Upper lobe of left lung (tissue), 6 donors: ENCODE measurements around the gene MGLL. TPM values are rescaled to one million over a fixed set of nuclear protein-coding genes. Genes with fewer than 3 reads are reported as not detected.
A peak's percentile ranks its signal among the peaks of the same experiment; 100 is the strongest.

Experiments
- ATAC-seq, 2 donors: fragments of 200-7000 bp; cut with Tn5 transposase; one replicate each; pipeline ENCODE4 v1.9.1; 2022; ENCODE audit warnings: mild to moderate bottlenecking in 2 of 2, moderate library complexity in 2 of 2; ENCODE audit not compliant: low FRiP score in 2 of 2
- DNase-seq, 2 donors: peaks; one replicate each; pipeline ENCODE4 v3.0.0-alpha.2; 2019 to 2020
- H3K27ac ChIP-seq, 4 donors: fragments of 200-600 bp; sonication (generic); one replicate each; pipeline ENCODE4 v1.5.1; 2016 to 2019
- H3K27me3 ChIP-seq, 4 donors: fragments of 200-600 bp; sonication (generic); one replicate each; pipeline ENCODE4 v1.5.1; 2017 to 2019
- H3K36me3 ChIP-seq, 4 donors: fragments of 200-600 bp; sonication (generic); one replicate each; pipeline ENCODE4 v1.5.1; 2016 to 2019
- H3K4me1 ChIP-seq, 4 donors: fragments of 200-600 bp; sonication (generic); one replicate each; pipeline ENCODE4 v1.5.1; 2018 to 2019
- H3K4me3 ChIP-seq, 4 donors: fragments of 200-600 bp; sonication (generic); one replicate each; pipeline ENCODE4 v1.5.1; 2017 to 2019; ENCODE audit warnings: mild to moderate bottlenecking in 2 of 4, moderate library complexity in 1 of 4
- H3K9me3 ChIP-seq, 4 donors: fragments of 200-600 bp; sonication (generic); one replicate each; pipeline ENCODE4 v1.5.1; 2018 to 2019
- CTCF ChIP-seq, 6 experiments: fragments of 450-650 bp in 4 of 6; fragments of 200-600 bp in 2 of 6; sonication (generic) in 2 of 6; IDR thresholded peaks; one replicate each; pipeline ENCODE4 v1.5.1; 2016 to 2019; ENCODE audit warnings: antibody characterized with exemption in 6 of 6
- EP300 ChIP-seq, 4 donors: sonication (generic); formaldehyde crosslinking; IDR thresholded peaks; one replicate each; pipeline ENCODE4 v1.5.1; 2017; ENCODE audit warnings: antibody characterized with exemption in 4 of 4, control low read depth in 2 of 4
- POLR2A ChIP-seq, 4 donors: fragments of 450-650 bp; IDR thresholded peaks; one replicate each; pipeline ENCODE4 v1.5.1; 2016 to 2017; ENCODE audit warnings: antibody characterized with exemption in 4 of 4, mild to moderate bottlenecking in 2 of 4
- POLR2AphosphoS5 ChIP-seq, 2 donors: sonication (generic); formaldehyde crosslinking; IDR thresholded peaks; one replicate each; pipeline ENCODE4 v1.5.1; 2017; ENCODE audit warnings: antibody characterized with exemption in 2 of 2
- WGBS, 2 donors: methylation state at CpG; one replicate each; pipeline ENCODE4 v1.1.5; 2017 to 2018; 5-methylcytosine and 5-hydroxymethylcytosine counted together
- total RNA-seq, 6 donors: library from RNA; depleted of rRNA in 4 of 6; stranded (reverse); fragments of >200 nt in 4 of 6; gene quantifications; one replicate each; pipeline versions ENCODE4 v1.1.0 to v1.2.1, GENCODE V29; 2016 to 2021
- donor health status: DM: no; HTN: no; CAD: no; lungs with moderate emphysema.
- donor health status: DM: no; HTN: yes; CAD: no; lungs with severe emphysema.

The MGLL gene
- total RNA-seq, 6 donors from 2014 or later: 128 to 253 (median 190) TPM

- 89 to 91% methylated on average over 2 of the region's 2 CpGs for WGBS, 2 donors
- H3K4me3 ChIP-seq: no peak overlapping the region
- no peak for TF ChIP-seq POLR2A (IDR thresholded peaks at IDR 0.05)
- TF ChIP-seq CTCF (IDR thresholded peaks at IDR 0.05): no peak
- TF ChIP-seq EP300 (IDR thresholded peaks at IDR 0.05): no peak
- no peak for TF ChIP-seq POLR2AphosphoS5 (IDR thresholded peaks at IDR 0.05)
- DNase-seq (no peak), ATAC-seq (no peak)
- H3K27ac ChIP-seq: no peak overlapping the region
- H3K27me3 ChIP-seq: no peaks in the 10 kb centered on the region
- H3K4me1 ChIP-seq: no peaks in the 10 kb centered on the region
- no peaks in the 10 kb centered on the region for H3K36me3 ChIP-seq
- peaks cover 0 to 2% (median 0%) of the 10 kb centered on the region in 4 donors for H3K9me3 ChIP-seq
Measured at GRCh38 chr3:127833281-127834032, 11.1 kb upstream of the MGLL start.

DNA sequence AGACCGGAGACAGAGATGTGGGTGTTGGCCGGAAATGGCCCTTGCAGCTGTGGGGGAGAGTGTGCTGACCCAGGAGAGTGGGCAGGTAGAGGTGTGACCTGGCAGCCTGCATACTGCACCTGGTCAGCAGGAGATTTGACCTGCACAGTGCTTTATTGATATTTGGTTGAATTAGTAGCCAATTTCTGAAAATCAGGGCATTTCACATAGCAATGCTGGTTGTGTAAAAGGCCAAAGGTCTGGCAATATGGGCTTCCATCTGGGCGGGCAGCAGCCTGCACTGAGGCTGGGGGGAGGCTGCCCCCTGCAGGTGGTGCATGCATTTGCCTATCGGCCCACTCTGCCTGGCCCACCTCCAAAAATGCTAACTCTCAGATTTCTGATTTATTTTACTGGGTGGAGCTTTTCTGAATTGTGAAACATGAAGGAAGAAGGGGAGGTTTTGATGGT, 9.4 kb upstream of the MGLL start:
- peak; percentile 64 to 87 for DNase-seq
- Histone ChIP-seq H3K4me1 (no peaks in the 10 kb centered on the region), H3K27me3 (no peaks in the 10 kb centered on the region), H3K4me3 (no peak overlapping the region), H3K27ac (no peak overlapping the region), H3K9me3 (peaks cover 0 to 8% (median 4%) of the 10 kb centered on the region in 4 donors), H3K36me3 (no peaks in the 10 kb centered on the region)
- TF ChIP-seq CTCF (IDR thresholded peaks at IDR 0.05) (peak; percentile 51 to 80 (median 70)), POLR2A (IDR thresholded peaks at IDR 0.05) (no peak), POLR2AphosphoS5 (IDR thresholded peaks at IDR 0.05) (no peak)
- WGBS, 2 donors: 47 to 58% methylated on average over 4 of the region's 4 CpGs
- peak; percentile 83 for ATAC-seq

DNA sequence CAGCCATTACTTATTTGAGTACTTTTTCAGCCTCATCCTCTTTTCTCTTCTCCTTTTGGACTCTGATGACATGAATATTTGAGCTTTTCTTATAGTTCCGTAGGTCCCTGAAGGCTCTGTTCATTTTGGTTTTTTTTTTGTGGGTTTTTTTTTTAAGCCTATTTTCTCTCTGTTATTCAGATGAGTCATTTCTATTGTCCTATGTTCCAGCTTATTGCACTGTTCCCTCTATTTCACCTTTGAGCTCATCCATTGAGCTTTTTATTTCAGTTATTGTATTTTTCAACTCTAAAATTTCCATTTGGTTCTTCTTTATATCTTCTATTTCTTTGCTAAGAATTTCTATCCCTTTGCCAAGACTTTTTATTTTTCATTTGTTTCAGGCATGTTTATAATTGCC, 7.2 kb upstream of the MGLL start:
- ATAC-seq: no peak
- H3K36me3 ChIP-seq: no peaks in the 10 kb centered on the region
- no peak overlapping the region for H3K4me3 ChIP-seq
- no peaks in the 10 kb centered on the region for H3K4me1 ChIP-seq
- no peaks in the 10 kb centered on the region for H3K27me3 ChIP-seq
- DNase-seq: no peak
- H3K9me3 ChIP-seq: peaks cover 0 to 8% (median 4%) of the 10 kb centered on the region in 4 donors
- TF ChIP-seq POLR2AphosphoS5 (IDR thresholded peaks at IDR 0.05) (no peak), POLR2A (IDR thresholded peaks at IDR 0.05) (no peak), EP300 (IDR thresholded peaks at IDR 0.05) (no peak), CTCF (IDR thresholded peaks at IDR 0.05) (no peak)
- WGBS, 2 donors: 40 to 92% methylated on average over 1 of the region's 1 CpG
- no peak overlapping the region for H3K27ac ChIP-seq

- DNase-seq: no peak
- TF ChIP-seq POLR2A (IDR thresholded peaks at IDR 0.05) (no peak), CTCF (IDR thresholded peaks at IDR 0.05) (no peak), EP300 (IDR thresholded peaks at IDR 0.05) (no peak), POLR2AphosphoS5 (IDR thresholded peaks at IDR 0.05) (no peak)
- Histone ChIP-seq H3K4me3 (no peak overlapping the region), H3K9me3 (peaks cover 0 to 8% (median 4%) of the 10 kb centered on the region in 4 donors), H3K4me1 (peaks cover 0 to 7% (median 0%) of the 10 kb centered on the region in 4 donors), H3K27ac (no peak overlapping the region), H3K27me3 (peaks cover 0 to 2% (median 0%) of the 10 kb centered on the region in 4 donors), H3K36me3 (no peaks in the 10 kb centered on the region)
- ATAC-seq: no peak
- WGBS, 2 donors: 84 to 85% methylated on average over 2 of the region's 2 CpGs
Measured at GRCh38 chr3:127827808-127828207, 5.5 kb upstream of the MGLL start.
